Measurements from ENCODE around the gene PXDN. TPM values are rescaled to one million over a fixed set of nuclear protein-coding genes. Genes with fewer than 3 reads are reported as not detected.
A peak's percentile ranks its signal among the peaks of the same experiment; 100 is the strongest.

Gene PXDN
- 0.40 TPM in 1 of 2 replicates, not detected in the other for total RNA-seq (2013; cell fraction: nucleolus; rRNA removed)
- total RNA-seq (2014; rRNA removed), result not detected in 2 replicates
- total RNA-seq (2014; rRNA removed; fragmentation: Illumina TruSeq; extraction: Trizol), result not detected in 2 replicates
- 0.58 and 0.69 TPM in 2 replicates for total RNA-seq (2021)
- polyA plus RNA-seq (2011; ENCODE audit: low read depth), result not detected
- polyA plus RNA-seq (2011; rRNA removed), result 0.18 and 0.24 TPM in 2 replicates
- polyA plus RNA-seq (2011; cell fraction: cytosol; rRNA removed), result 0.28 and 0.66 TPM in 2 replicates
- 0.44 and 0.48 TPM in 2 replicates for polyA plus RNA-seq (2011; cell fraction: nucleus; rRNA removed)
- polyA plus RNA-seq (2012), result 0.01 and 0.11 TPM in 2 replicates
- polyA plus RNA-seq (2014; fragmentation: Illumina TruSeq; extraction: Trizol), result not detected in 2 replicates
- not detected for polyA plus RNA-seq (2014; fragmentation: Nextera tagmentation; extraction: Ambion mirVana)
- polyA plus RNA-seq (2014; rRNA removed), result 0.23 TPM in 1 of 2 replicates, not detected in the other
- under 1 TPM; 0.12 to 0.23 TPM for polyA plus RNA-seq (2016; fragmentation: Nextera tagmentation; extraction: Ambion mirVana)
- 0.22 and 0.36 TPM in 2 replicates for polyA minus RNA-seq (2011; rRNA and poly(A)+ RNA removed)
- 0.10 and 1.2 TPM in 2 replicates for polyA minus RNA-seq (2011; cell fraction: cytosol; rRNA and poly(A)+ RNA removed)
- polyA minus RNA-seq (2011; cell fraction: nucleus; rRNA and poly(A)+ RNA removed), result 0.29 and 0.36 TPM in 2 replicates
- Bru-seq, nascent RNA, result percentile 3 among the genes with signal in this experiment
- BruChase-seq, experiment 1, labeled RNA remaining after a 6-hour chase, result percentile 4 among the genes with signal in this experiment
- percentile 3 among the genes with signal in this experiment for BruChase-seq, experiment 2, labeled RNA remaining after a 2-hour chase
- long read RNA-seq, experiment 1, result 0 reads
- long read RNA-seq, experiment 2, result 0 reads

DNA sequence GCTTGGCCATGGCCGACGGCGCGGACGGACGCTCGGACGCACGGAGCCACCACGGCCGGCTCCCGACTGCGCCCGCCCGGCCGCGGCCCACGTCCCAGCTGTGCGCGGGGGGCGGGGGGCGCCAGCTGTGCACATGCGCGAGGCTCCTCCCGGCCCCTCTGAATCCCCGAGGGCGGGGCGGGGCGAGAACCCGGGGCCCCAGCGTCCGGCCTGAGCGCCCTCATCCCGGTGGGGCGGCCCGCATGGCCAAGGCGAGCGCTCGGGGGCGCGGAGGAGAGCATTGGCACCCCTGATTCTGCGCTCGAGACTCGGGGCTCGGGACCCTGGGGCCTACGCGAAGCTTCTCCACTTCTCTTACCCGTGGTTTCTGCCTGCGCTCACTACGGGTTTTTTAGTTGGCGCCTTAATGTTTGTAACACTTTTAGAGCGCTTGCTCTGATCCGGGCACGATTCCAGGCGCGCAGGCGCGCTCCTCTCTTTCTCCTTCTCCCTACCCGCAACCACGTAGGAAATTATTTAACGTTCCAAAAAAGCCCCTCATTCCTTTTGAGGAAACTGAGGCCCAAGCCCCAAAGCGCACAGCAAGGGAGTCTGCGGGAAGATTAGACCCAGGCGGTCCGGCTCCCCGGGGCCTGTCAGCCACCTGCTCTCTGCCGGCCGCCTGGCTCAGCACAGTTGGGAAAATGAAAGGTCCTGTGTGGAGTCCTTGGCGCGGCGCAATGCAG is at the start of gene PXDN:
Gene PXDN, minus strand, starts transcription at position 70 of the 725 bp plus-strand sequence. Its CDS starts 60 bp downstream, at position 10.
- SMC1A ChIA-PET (ENCODE audit: uncharacterized antibody, unreplicated experiment), result no interaction called here
- H3K4me3 ChIP-seq, result no peak within 1 kb of the TSS
- no peak within 1 kb of the TSS for H3K4me2 ChIP-seq (ENCODE audit: control insufficient read depth, insufficient read depth)
- BruUV-seq (replicated peaks), result no TSS peak
- no peaks in the 10 kb centered on the region for H3K4me1 ChIP-seq (ENCODE audit: control insufficient read depth, insufficient read depth, low read length)
- no peaks in the 10 kb centered on the region for H3K9me3 ChIP-seq (replicated peaks; ENCODE audit: control insufficient read depth, insufficient read depth, low read length)
- 12% methylated on average over 67 of the region's 71 CpGs for WGBS (ENCODE audit: insufficient coverage, insufficient replicate concordance, low lambda C conversion rate, missing lambda C conversion rate)
- H3K36me3 ChIP-seq (ENCODE audit: control insufficient read depth in 2 of 2, insufficient read depth in 2 of 2, low read length in 1 of 2), result no peaks in the 10 kb centered on the region
- ATAC-seq (no peak), FAIRE-seq (no peak), DNase-seq (ENCODE audit: low read depth, low spot score) (no peak)
- no peaks in the 10 kb centered on the region; a peak in 1 of 4 replicates for H3K27me3 ChIP-seq (replicated peaks in 1 of 2; ENCODE audit: control insufficient read depth in 2 of 2, insufficient read depth in 2 of 2, low read length in 1 of 2)
- no peak within 1 kb of the TSS for H3K27ac ChIP-seq (ENCODE audit: control insufficient read depth, insufficient read depth)
- no peak within 1 kb of the TSS for H2AFZ ChIP-seq (ENCODE audit: control insufficient read depth, low read depth, low read length)
- no peak within 1 kb of the TSS for H3K9ac ChIP-seq (ENCODE audit: control insufficient read depth, insufficient read depth, low read length)
- in situ Hi-C loops (cut with MboI), result no loop called here
- intact Hi-C loops (cut with micrococcal nuclease; ENCODE audit: unreplicated experiment), result no loop called here
- POLR2A ChIA-PET, result no interaction called here
- CTCF ChIA-PET, result no interaction called here
- RAD21 ChIA-PET (ENCODE audit: unreplicated experiment), result no interaction called here
- TF ChIP-seq, protein P1, sequence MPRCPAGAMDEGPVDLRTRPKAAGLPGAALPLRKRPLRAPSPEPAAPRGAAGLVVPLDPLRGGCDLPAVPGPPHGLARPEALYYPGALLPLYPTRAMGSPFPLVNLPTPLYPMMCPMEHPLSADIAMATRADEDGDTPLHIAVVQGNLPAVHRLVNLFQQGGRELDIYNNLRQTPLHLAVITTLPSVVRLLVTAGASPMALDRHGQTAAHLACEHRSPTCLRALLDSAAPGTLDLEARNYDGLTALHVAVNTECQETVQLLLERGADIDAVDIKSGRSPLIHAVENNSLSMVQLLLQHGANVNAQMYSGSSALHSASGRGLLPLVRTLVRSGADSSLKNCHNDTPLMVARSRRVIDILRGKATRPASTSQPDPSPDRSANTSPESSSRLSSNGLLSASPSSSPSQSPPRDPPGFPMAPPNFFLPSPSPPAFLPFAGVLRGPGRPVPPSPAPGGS (IDR thresholded peaks at IDR 0.05; ENCODE audit: borderline replicate concordance, insufficient read depth, low read depth, low read length, poor library complexity, severe bottlenecking), result no peak
- TF ChIP-seq KAT2A (conservative IDR thresholded peaks at IDR 0.05; ENCODE audit: control insufficient read depth, low read depth, low read length) (no peak), NRF1 (conservative IDR thresholded peaks at IDR 0.05; ENCODE audit: low read depth, low read length) (no peak), CHD2 (IDR thresholded peaks at IDR 0.05; ENCODE audit: borderline replicate concordance, low read depth, low read length) (no peak), PAX5 (IDR thresholded peaks at IDR 0.05; ENCODE audit: borderline replicate concordance, low read depth, low read length) (no peak), JUNB (IDR thresholded peaks at IDR 0.05) (no peak), ELK1 (IDR thresholded peaks at IDR 0.05; ENCODE audit: low read depth, low read length) (no peak), ATF3 (IDR thresholded peaks at IDR 0.05; ENCODE audit: borderline replicate concordance, extremely low read depth, low read depth, low read length) (no peak), IKZF1 (conservative IDR thresholded peaks at IDR 0.05) (no peak), RELA (IDR thresholded peaks at IDR 0.05; ENCODE audit: borderline replicate concordance, partially characterized antibody) (no peak), YY1 (IDR thresholded peaks at IDR 0.05; ENCODE audit: low read depth, low read length) (no peak), RCOR1 (conservative IDR thresholded peaks at IDR 0.05; ENCODE audit: low read depth, low read length) (no peak)
- H4K20me1 ChIP-seq (ENCODE audit: control insufficient read depth, insufficient read depth), result no peaks in the 10 kb centered on the region
- H3K79me2 ChIP-seq (ENCODE audit: control insufficient read depth, insufficient read depth, low read length), result no peaks in the 10 kb centered on the region

All from GM12878 (cell line).